ENCODE measurements around the gene YJU2.
"Not testable (repeated sequence)": the region's sequence is repeated elsewhere in the genome, so short reads cannot be mapped to it uniquely, and the experiment has no call there.

Gene YJU2

GRCh38 chr19:4272894-4273293 lies 26.0 kb downstream of the YJU2 start:
- Histone ChIP-seq H3K27ac (no peak overlapping the region), H3K4me1 (ENCODE audit: control insufficient read depth in 1 of 2, insufficient read depth in 1 of 2, low read depth in 1 of 2, low read length in 1 of 2) (no peaks in the 10 kb centered on the region), H3K4me3 (ENCODE audit: low read depth in 1 of 2, low read length in 1 of 2) (no peak overlapping the region), H3K9me3 (no peaks in the 10 kb centered on the region), H3K27me3 (peaks cover 13% of the 10 kb centered on the region), H3K36me3 (peaks cover 26% of the 10 kb centered on the region)
- TF ChIP-seq CTCF (IDR thresholded peaks at IDR 0.05), result no peak

GRCh38 chr19:4274321-4274686 lies 27.4 kb downstream of the YJU2 start:
- not testable (repeated sequence) for H3K9me3 ChIP-seq; H3K4me1 ChIP-seq (ENCODE audit: control insufficient read depth in 1 of 2, insufficient read depth in 1 of 2, low read depth in 1 of 2, low read length in 1 of 2); H3K4me3 ChIP-seq (ENCODE audit: low read depth in 1 of 2, low read length in 1 of 2); H3K27ac ChIP-seq
- H3K36me3 ChIP-seq, result peaks cover 13% of the 10 kb centered on the region
- H3K27me3 ChIP-seq, result peaks cover 27% of the 10 kb centered on the region

- no peak for TF ChIP-seq CTCF (IDR thresholded peaks at IDR 0.05)
- no peak overlapping the region for H3K27ac ChIP-seq
- H3K9me3 ChIP-seq, result no peaks in the 10 kb centered on the region
- H3K36me3 ChIP-seq, result no peaks in the 10 kb centered on the region
- peaks cover 56% of the 10 kb centered on the region for H3K27me3 ChIP-seq
- no peaks in the 10 kb centered on the region for H3K4me1 ChIP-seq (ENCODE audit: control insufficient read depth in 1 of 2, insufficient read depth in 1 of 2, low read depth in 1 of 2, low read length in 1 of 2)
- H3K4me3 ChIP-seq (ENCODE audit: low read depth in 1 of 2, low read length in 1 of 2), result no peak overlapping the region
Measured at GRCh38 chr19:4277191-4277696, 30.4 kb downstream of the YJU2 start.

GRCh38 chr19:4278010-4278409 lies 31.1 kb downstream of the YJU2 start:
- no peak overlapping the region for H3K4me3 ChIP-seq (ENCODE audit: low read depth in 1 of 2, low read length in 1 of 2)
- no peak overlapping the region for H3K27ac ChIP-seq
- peaks cover 62% of the 10 kb centered on the region for H3K27me3 ChIP-seq
- H3K9me3 ChIP-seq, result no peaks in the 10 kb centered on the region
- no peaks in the 10 kb centered on the region for H3K36me3 ChIP-seq
- no peaks in the 10 kb centered on the region for H3K4me1 ChIP-seq (ENCODE audit: control insufficient read depth in 1 of 2, insufficient read depth in 1 of 2, low read depth in 1 of 2, low read length in 1 of 2)
- TF ChIP-seq CTCF (IDR thresholded peaks at IDR 0.05), result no peak

- TF ChIP-seq CTCF (IDR thresholded peaks at IDR 0.05), result no peak
- Histone ChIP-seq H3K27ac (no peak within 1 kb of the TSS), H3K4me1 (ENCODE audit: control insufficient read depth in 1 of 2, insufficient read depth in 1 of 2, low read depth in 1 of 2, low read length in 1 of 2) (no peaks in the 10 kb centered on the region), H3K36me3 (no peaks in the 10 kb centered on the region), H3K9me3 (no peaks in the 10 kb centered on the region), H3K4me3 (ENCODE audit: low read depth in 1 of 2, low read length in 1 of 2) (no peak within 1 kb of the TSS), H3K27me3 (peaks cover 64% of the 10 kb centered on the region)
Measured at GRCh38 chr19:4278419-4279266, 31.8 kb downstream of the YJU2 start, which contains the start of gene SHD. TSS of gene SHD (plus strand) at chr19:4279266. CDS start at chr19:4280064, 798 bp downstream.

GRCh38 chr19:4279267-4279529 lies 32.3 kb downstream of the YJU2 start:
- Histone ChIP-seq H3K4me3 (ENCODE audit: low read depth in 1 of 2, low read length in 1 of 2) (no peak overlapping the region), H3K9me3 (no peaks in the 10 kb centered on the region), H3K27ac (no peak overlapping the region), H3K4me1 (ENCODE audit: control insufficient read depth in 1 of 2, insufficient read depth in 1 of 2, low read depth in 1 of 2, low read length in 1 of 2) (no peaks in the 10 kb centered on the region), H3K36me3 (no peaks in the 10 kb centered on the region), H3K27me3 (peaks cover 66% of the 10 kb centered on the region)
- TF ChIP-seq CTCF (IDR thresholded peaks at IDR 0.05), result no peak
